HG03159 (cell line): Measurements from ENCODE around the gene CAMK2B.
"Not testable (repeated sequence)": the region's sequence is repeated elsewhere in the genome, so short reads cannot be mapped to it uniquely, and the experiment has no call there.

Experiments used
- ATAC-seq: cut with Tn5 transposase; IDR thresholded peaks from one replicate; pipeline ENCODE4 v1.9.1; 2021; ENCODE audit warnings: mild to moderate bottlenecking, moderate library complexity; ENCODE audit not compliant: unreplicated experiment

CAMK2B gene

DNA sequence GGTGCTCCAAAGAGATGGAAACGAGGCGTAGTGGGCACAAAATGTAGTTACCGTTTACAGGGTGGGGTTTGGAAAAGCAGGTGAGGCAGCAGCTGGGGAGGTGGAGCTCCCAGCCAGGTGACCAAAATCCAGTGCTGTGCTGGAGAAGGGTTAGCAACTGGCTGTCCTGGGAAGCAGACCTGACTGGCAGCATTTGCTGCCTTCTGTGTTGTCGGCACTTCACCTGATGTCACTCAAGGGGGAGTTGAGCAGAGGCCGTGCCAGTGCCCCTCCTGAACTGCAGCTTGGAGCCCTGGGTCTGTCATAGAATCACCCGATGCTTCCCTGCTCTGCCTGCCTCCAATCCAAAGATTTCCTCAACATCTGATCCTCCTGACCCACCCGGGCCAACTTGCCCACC, 148.9 kb downstream of the CAMK2B start:
- ATAC-seq, result no peak

DNA sequence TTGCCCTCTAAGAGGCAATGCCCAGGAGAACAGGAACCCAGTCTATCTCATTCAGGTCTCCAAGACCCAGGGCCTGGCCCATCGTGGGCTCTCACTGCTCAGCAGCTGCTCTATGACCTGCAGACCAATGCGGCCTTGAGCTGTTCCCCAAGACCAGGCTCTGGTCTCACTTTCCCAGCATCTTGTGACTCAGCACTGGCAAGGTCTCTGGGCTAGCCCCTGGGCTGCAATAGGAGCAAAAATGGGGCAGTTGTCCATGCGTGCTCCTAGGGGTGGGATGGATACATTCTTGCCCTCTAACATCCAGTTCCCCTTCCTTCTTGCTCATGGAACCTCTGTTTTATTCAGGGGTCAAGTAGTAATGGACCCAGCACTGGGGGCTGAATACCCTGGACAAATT, 149.7 kb downstream of the CAMK2B start:
- ATAC-seq, result no peak

DNA sequence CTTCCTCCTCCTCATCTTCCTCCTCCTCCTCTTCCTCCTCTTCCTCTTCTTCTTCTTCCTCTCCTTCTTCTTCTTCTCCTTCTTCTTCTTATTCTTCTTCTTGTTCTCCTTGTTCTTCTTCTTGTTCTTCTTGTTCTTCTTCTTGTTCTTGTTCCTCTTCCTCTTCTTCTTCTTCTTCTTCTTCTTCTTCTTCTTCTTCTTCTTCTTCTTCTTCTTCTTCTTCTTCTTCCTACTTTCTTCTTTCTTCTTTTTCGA, 150.8 kb downstream of the CAMK2B start:
- ATAC-seq, result not testable (repeated sequence)

DNA sequence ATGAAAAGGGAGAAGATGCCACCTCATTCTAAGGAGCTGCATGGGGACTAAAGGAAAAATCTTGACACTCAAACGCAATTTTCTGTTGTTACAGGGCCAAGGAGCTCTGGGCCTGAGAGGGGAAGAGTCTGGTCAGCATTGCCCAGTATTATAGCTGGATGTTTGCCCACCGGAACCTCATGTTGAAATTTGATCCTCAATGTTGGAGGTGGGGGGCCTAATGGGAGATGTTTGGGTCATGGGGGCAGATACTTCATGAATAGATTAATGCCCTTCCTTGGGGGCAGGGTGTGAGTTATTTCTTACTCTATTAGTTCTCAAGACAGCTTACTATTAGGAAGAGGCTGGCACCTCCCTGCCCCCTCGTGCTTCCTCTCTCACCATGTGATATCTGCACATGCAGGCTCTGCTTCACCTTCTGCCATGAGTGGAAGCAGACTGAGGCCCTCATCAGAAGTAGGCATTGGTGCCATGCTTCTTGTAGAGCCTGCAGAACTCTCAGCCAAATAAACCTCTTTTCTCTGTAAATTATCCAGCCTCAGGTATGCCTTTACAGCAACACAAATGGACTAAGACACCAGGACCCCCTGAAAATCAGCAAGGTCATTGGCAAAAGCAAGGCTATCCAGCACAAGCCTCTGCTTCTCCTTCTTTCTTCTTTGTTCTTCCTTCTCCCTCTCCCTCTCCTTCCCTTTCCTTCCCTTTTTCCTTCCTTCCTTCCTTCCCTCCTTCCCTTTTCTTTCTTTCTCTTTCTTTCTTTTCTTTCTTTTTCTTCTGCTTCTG, 151.3 kb downstream of the CAMK2B start:
- no peak for ATAC-seq

DNA sequence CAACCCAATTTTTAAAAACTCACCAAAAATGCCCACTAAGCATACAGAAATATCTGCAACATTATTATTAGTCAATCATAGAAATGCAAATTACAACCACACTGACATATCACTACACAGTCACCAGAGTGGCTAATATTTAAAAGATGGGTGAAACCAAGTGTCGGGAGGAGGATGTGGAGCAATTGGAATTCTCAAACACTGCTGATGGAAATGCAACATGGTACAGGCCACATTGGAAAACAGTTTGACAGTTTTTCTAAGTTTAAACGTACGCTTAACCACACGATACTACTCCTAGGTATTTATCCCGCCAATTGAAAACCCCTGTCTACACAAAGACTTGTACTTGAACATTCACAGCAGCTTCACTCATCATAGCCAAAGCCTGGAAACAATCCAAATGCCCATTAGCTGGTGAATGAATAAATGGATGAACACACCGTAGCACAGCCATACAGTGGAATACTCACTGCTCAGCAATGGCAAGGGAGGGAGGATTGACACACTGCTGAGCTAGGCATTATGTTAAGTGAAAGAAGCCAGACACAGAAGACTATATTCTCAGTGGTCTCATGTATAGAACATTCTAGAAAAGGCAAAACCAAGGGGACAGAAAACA, 152.5 kb downstream of the CAMK2B start:
- ATAC-seq, result no peak

DNA sequence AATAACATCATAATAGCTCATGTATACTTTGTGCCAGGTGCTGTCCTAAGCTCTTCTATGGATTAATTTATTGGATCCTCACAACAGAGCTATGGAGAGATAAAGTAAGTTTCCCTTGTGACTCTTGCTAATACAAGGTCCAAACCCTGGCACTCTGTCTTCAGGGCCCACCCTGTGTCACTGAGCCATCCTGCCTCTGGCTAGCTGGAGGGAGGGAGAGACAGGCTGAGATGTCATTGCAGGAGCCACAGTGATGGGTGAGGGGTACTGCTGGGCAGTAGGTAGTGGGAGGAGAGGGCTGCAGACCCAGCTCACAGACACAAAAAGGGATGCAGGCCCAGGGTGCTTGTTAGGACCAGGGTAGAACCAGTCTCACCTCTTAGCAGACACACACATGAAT, 153.0 kb downstream of the CAMK2B start:
- ATAC-seq, result no peak

DNA sequence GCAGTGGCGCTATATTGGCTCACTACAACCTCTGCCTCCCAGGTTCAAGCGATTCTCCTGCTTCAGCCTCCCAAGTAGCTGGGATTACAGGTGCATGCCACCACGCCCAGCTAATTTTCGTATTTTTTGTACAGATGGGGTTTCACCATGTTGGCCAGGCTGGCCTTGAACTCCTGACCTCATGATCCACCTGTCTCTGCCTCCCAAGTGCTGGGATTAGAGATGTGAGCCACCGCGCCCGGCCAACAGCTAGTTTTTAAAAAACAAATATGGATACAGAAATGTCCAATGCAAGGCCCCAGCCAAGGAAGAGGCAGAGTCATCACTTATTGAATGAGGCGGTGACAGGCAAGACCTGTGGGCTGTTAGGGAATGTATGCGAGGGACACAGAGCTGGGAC, 153.5 kb downstream of the CAMK2B start:
- not testable (repeated sequence) for ATAC-seq

DNA sequence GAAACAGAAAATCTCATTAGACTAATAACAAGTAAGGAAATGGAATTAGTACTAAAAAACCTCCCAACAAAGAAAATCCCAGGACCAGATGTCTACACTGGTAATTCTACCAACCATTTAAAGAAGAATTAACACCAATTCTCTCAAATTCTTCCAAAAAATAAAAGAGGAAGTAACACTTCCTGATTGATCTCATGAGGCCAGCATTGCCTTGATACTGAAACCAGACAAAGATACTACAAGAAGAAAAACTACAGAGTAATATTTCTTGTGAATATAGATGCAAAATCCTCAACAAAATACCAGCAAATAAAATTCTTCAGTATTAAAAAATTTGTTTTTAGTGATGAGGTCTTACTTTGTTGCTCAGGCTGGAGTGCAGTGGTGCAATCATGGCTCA, 157.5 kb downstream of the CAMK2B start:
- no peak for ATAC-seq
